GM21367 (cell line): ENCODE results near the gene AIF1.

Experiments
- ATAC-seq: cut with Tn5 transposase; IDR thresholded peaks from one replicate; pipeline ENCODE4 v1.9.1; 2021; ENCODE audit not compliant: unreplicated experiment

The AIF1 gene

DNA sequence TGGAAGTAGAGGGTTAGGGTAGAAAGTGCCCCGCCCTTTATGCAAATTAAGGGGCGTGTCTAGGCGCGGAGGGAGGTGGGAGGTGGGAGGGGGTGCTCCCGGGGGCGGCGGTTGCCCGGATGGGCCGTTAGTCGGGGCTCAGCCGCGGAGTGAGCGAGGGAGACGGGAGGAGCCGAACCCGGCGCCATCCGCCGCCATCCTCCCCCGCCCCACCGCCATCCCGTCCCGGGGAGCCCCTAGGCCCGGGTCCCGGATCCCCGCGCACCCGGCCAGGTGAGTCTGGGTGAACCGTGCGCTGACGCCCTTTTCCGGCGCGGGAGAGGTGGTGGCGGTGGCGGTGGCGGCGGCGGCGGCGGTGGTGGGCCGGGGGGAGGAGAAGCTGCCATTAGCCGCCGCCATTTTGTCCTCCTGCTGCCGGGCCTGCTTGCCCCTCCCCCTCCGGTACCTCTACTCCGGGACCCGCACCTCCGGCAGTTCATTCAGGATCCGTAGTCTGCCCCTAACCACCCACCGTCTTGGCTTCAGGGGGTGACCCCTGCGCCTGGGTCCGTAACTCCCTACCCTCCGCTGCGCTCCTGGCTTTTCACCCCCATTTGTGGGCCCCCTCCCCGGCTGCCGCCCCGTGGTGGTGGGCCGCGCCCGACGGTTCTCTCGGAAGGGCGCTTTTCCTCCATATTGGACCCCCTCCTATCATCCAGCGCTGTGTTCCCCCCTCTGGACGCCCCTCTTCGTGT is 5.7 kb downstream of the AIF1 start, which contains the start of gene PRRC2A:
Gene PRRC2A, plus strand, starts transcription at position 130 of the 734 bp plus-strand sequence. CDS start 2,075 bp downstream, outside the sequence.
- ATAC-seq: peak; percentile 19

DNA sequence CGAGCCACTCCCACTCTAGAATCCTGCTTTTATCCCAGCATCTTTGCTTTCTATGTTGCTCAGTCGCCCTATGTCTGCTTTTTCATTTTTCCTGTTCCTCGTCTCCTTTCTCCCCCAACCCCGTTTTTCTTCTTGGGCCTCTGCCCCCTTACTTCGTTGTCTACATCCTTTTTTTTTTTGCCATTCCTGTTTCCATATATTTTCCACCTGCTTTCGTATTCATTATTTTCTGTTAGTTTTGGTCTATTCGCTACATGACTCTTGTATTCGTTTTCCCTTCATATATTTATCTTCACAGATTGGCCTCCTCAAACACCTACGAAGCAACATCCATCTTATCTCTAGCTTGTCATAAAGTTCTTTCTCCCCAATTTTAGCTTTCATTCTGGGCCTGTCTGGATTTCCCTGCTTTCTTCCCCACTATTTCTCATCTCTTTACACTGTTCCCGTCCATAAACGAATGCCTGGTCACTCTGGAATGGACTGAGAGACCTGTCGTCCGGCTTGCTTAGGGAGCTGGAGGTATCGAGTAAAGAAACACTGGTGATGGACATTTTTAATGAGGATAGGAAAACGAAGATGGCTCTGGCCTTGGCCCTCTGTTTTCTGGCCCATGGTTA is 6.4 kb downstream of the AIF1 start:
- no peak for ATAC-seq

DNA sequence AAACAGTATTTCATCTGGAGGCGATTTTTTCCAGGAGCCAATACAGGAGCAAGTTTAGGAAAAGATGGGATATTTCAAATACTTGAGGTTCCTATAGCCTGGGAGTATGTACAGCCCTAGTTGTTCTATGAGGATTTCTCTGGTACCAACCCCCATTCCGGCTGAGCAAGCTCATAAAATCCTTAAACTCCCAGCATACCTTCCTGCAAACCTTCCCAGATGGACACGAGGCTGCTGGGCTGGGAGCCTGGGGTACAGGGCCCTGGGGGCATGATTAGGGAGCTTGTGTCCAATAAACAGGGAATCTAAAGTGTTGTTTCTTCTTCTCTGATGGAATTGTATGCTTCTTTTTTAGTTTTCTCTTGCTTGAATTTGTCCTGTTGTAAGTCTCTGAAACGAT is 7.0 kb downstream of the AIF1 start:
- ATAC-seq: no peak

DNA sequence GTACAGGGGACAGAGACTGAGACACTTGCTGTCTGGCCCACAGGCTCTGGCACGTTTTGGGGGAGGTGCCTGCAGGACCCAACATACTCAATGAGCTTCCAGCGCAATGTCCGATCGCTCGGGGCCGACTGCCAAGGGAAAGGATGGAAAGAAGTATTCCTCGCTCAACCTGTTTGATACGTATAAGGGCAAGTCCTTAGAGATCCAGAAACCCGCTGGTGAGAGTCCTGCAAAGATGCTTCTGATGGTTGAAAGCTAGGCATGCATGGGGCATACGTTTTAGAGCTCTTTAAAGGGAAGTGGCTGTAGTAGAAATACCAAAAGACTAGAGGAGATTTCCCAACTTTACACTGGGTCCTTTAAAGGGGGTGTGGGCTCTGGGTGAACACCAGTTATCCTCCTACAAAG is 7.7 kb downstream of the AIF1 start:
- no peak for ATAC-seq

DNA sequence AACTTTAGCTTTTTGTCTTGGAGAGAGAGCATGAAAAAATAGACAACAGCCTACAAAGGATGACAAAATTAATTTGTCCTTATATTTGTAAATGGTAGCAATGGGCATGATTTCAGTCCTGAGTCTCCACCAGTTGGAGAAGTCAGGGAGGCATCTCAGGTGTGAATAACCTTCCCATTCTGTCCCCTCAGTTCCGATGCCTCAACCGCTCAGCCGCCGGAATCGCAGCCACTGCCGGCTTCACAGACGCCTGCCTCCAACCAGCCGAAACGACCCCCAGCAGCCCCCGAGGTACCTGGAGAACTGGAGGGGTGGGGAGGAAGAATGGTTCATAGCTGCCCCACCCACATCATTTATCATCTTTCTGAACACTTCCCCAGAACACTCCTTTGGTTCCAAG is 9.0 kb downstream of the AIF1 start:
- ATAC-seq: no peak

DNA sequence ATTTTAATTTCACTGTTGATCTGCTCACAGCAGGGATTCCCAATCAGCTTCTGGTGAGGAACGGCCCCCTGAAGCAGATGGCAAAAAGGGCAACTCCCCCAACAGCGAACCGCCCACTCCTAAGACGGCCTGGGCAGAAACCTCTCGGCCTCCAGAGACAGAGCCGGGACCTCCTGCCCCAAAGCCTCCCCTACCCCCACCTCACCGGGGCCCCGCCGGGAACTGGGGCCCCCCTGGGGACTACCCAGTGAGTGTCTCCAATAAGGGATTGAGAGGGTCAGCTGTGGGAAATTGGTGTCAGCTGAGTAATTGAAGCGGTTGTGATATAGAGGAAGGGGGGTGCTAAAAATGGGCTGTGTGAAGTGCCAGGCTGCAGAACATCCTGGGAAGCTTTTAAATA is 11.9 kb downstream of the AIF1 start:
- no peak for ATAC-seq

DNA sequence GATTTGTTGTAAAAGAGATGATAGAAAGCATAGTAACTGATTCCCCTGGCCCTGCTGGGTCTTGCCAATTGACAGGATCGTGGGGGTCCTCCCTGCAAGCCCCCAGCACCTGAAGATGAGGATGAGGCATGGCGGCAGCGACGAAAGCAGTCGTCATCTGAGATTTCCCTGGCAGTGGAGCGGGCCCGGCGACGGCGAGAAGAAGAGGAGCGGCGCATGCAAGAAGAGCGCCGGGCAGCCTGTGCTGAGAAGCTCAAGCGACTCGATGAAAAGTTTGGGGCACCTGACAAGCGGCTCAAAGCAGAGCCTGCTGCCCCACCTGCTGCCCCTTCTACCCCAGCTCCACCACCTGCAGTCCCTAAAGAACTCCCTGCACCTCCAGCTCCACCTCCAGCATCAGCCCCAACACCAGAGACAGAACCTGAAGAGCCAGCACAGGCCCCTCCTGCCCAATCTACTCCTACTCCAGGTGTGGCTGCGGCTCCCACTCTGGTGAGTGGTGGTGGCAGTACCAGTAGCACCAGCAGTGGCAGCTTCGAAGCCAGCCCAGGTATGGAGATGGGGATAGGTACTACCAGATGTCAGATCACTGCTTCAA is 12.8 kb downstream of the AIF1 start:
- no peak for ATAC-seq

DNA sequence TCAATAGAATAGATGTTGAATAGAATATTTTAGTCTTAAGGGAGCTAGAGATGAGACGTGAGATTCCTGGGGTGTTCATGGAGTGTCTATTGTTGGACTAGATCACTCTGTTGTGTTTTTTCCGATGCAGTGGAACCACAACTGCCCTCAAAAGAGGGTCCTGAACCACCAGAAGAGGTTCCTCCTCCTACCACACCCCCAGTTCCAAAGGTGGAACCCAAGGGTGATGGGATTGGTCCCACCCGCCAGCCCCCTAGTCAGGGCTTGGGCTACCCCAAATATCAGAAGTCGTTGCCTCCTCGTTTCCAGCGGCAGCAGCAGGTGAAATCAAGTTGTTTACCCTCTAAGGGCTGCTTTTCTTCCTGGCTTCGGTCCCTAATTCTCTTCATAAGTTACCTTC is 14.0 kb downstream of the AIF1 start:
- no peak for ATAC-seq

DNA sequence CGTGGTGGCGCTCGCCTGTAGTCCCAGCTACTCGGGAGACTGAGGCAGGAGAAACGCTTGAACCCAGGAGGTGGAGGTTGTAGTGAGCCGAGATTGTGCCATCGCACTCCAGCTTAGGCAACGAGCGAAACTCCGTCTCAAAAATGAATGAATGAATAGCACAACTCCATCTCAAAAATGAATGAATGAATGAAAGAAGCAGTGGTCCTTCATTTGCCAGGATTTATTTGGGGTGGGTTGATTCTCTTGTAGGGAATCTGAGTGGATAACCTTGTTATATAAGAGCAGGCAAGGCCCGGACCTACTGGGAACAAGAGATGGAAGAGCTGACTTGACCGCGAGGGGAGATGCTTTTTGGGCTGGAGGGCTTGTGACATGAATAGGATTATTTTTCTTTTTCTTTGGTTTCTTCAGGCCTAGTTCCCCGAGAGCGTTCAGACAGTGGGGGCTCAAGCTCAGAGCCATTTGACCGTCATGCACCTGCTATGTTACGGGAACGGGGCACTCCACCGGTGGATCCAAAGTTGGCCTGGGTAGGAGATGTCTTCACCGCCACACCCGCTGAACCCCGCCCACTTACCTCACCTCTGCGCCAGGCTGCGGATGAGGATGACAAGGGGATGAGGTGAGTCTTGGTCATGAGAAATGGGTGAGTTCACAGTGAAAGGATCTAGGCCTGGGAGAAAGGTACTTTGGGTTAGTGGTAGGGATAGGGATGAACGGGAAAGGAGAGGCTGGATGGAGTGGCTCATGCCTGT is 15.3 kb downstream of the AIF1 start:
- no peak for ATAC-seq

DNA sequence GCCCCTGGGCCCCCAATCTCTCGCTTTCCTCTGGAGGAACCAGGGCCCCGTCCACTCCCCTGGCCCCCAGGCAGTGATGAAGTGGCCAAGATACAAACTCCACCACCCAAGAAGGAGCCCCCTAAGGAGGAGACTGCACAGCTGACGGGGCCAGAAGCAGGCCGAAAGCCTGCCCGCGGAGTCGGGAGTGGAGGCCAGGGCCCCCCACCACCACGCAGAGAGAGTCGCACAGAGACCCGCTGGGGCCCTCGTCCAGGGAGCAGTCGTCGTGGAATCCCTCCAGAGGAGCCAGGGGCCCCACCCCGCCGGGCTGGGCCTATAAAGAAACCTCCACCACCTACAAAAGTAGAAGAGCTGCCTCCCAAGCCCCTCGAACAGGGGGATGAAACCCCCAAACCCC is 16.2 kb downstream of the AIF1 start:
- ATAC-seq: no peak

DNA sequence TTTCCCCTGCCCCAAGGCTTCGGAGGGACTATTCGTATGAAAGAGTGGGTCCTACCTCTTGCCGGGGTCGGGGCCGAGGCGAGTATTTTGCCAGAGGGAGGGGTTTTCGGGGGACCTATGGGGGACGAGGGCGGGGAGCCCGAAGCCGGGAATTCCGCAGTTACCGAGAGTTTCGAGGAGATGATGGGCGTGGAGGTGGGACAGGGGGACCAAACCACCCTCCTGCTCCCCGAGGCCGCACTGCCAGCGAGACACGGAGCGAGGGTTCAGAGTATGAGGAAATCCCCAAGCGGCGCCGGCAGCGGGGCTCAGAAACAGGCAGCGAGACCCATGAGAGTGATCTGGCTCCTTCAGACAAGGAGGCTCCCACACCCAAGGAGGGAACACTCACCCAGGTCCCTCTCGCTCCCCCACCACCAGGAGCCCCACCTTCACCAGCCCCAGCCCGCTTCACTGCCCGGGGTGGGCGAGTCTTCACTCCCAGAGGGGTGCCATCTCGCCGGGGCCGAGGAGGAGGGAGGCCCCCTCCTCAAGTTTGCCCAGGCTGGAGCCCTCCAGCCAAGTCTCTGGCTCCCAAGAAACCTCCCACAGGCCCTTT is 16.7 kb downstream of the AIF1 start:
- ATAC-seq: no peak

DNA sequence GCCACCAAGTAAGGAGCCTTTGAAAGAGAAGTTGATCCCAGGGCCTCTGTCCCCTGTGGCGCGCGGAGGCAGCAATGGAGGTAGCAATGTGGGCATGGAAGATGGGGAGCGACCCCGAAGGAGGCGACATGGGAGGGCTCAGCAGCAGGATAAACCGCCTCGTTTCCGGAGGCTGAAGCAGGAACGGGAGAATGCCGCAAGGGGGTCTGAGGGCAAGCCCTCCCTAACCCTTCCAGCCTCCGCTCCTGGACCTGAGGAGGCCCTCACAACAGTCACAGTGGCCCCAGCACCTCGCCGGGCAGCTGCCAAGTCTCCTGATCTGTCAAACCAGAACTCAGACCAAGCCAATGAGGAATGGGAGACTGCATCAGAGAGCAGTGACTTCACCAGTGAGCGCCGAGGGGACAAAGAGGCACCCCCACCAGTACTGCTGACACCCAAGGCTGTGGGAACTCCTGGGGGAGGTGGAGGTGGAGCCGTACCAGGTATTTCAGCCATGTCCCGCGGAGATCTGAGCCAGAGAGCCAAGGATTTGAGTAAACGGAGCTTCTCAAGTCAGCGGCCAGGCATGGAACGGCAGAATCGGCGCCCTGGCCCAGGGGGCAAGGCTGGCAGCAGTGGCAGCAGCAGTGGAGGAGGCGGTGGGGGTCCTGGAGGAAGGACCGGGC is 17.4 kb downstream of the AIF1 start:
- ATAC-seq: no peak

DNA sequence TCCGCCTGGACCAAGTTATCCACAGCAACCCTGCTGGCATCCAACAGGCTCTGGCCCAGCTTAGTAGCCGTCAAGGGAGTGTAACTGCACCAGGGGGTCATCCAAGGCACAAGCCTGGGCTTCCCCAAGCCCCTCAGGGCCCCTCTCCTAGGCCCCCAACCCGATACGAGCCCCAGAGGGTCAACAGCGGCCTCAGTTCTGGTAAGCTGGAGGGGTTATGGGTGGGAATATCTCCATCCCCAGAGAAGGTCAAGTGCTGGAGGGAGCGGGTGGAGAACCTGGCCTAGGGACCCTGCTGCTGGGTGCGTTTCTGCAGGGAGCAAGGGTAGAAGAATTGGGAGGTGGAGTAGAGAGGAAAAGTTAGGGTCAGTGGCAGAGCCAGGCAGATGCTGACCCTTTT is 18.4 kb downstream of the AIF1 start:
- ATAC-seq: no peak

DNA sequence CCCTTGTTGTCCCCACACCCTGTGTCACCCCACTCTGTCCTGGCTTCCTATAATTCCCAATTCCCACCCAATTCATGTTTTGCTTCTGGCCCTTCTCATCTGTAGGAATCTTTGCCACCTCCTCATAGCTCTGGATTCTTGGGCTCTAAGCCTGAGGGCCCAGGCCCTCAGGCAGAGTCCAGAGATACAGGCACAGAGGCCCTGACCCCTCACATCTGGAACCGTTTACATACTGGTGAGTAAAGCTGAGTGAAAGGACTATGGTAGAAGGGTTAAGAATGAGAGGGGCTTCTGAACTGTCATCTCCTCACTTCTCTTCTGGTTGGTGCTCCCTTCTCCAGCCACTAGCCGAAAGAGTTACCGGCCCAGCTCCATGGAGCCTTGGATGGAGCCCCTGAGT is 19.1 kb downstream of the AIF1 start:
- no peak for ATAC-seq

DNA sequence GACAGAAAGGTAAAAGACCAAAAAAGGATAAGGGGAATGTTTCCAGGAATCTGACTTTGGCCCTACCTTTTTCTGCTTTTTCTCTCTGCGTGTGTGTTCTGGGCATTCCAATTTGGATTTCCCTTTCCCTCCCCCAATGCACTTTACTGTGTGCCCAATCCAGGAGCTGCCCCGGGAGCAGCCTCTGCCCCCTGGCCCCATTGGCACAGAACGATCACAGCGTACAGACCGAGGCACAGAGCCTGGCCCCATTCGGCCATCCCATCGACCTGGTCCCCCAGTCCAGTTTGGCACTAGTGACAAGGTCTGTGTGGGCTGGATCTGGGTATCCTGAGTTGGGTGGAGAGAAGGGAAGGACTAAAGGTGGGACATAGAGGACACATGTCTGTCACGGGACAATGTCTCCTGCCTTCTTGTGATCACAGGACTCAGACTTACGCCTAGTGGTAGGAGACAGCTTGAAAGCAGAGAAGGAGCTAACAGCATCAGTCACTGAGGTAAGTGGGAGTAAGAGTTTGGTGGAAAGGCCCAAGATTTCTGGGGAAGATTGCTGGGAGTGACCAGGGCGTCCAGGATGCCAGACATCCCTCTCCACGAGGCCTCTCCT is 20.0 kb downstream of the AIF1 start:
- no peak for ATAC-seq

DNA sequence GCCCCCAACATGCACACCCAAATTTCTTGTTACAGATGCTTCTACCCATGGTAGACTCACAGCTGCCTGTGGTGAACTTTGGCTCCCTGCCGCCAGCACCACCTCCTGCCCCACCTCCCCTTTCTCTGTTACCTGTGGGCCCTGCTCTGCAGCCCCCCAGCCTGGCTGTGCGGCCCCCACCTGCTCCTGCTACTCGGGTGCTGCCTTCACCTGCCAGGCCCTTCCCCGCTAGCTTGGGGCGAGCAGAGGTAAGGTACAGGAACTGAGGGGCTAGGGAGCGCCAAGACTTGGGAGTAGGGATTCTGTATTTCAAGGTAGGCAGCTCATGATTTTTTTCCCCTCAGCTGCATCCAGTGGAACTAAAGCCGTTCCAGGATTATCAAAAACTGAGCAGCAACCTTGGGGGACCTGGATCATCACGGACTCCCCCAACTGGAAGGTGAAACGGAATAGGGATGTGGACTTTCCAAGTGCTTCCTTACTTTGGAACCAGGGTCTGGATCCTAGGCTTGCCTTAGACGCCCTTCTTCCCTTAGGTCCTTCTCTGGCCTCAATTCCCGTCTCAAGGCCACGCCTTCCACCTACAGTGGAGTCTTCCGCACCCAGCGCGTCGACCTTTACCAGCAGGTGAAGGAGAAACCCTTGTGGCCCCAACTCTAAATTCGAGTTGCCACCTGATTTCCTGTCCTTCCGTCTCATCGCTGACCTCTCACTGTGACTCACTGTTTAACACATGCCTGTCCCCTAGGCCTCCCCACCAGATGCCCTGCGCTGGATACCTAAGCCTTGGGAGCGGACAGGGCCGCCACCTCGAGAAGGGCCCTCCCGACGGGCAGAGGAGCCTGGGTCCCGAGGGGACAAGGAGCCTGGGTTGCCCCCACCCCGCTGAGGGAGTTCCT is 21.9 kb downstream of the AIF1 start:
- no peak for ATAC-seq

DNA sequence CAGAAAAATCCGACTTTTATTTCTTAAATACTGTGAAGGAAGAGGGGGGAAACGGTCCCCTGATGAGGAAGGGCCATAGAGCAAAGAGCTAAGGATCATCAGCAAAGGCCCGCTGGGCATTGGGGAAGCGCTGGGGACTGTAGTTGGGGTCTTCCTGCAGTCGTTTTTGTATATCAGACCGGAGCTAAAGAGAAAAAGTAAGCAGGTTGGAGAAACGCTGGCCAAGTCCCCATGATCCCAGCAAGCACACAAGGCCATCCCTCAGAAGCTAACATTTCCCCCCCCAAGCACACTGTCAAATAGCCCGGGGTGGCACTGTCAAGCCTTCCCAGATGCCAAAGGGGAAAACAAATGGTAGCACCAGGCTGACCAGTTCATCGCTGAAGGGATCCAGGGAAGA is 24.0 kb downstream of the AIF1 start:
- no peak for ATAC-seq

DNA sequence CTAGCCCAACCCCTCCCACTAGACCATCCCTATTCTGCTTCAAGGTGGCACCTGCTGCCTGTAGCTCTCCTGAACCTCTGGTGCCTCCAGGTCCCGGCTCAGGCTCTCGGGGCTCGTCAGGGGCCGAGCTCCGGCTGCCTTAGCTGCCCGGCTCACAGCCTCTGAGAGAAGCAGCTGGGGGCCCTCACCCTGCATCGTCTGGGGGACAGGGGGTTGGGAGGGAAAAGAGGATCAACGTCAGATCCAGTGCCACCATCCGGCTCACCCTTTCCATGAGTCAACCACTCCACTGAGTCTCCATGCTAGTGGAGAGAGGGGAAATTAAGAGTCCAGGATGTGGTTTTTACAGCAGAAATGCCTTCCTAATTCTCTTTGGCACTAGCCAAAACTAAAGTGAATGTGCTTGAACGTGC is 24.4 kb downstream of the AIF1 start:
- ATAC-seq: no peak

DNA sequence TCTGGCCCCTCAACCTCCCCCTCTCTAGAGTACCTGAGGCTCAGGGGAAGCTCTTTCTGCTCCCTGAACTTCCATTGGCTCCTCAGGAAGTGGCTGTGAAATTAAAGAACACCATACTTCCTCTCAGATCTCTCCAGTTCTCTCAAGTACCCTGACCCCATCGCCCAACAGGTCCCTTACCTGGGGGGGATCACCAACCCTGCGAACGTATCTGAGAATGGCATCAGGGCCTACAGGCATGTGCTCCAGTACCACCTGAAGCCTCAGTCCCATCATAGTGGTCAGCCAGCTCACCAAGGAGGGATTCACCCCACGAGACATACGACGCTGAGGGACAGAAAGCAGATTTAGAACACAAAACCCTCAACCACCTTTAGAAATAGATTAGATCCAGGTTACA is 25.6 kb downstream of the AIF1 start:
- no peak for ATAC-seq
